ENCODE results near the gene ZXDC.

The ZXDC gene

DNA sequence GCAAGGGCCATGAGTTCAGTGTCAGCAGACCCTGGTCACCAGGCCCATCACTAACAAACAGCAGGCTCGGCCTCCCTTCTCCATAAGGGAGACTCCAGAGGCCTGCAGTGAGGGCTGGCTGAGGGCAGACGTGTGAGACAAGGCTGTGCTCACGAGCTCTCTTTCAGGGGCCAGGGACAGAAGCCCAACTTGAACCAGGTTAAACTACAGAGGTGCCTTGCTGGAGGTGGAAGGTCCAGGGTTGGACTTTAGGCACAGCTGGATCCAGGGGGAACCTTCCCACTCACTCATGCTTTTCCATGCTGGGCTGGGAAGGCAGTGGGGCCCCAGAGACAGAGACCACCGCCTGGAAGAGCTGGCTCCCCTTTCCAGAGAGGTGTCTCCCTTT is 62.0 kb downstream of the ZXDC start:
- no peak for DNase-seq

DNA sequence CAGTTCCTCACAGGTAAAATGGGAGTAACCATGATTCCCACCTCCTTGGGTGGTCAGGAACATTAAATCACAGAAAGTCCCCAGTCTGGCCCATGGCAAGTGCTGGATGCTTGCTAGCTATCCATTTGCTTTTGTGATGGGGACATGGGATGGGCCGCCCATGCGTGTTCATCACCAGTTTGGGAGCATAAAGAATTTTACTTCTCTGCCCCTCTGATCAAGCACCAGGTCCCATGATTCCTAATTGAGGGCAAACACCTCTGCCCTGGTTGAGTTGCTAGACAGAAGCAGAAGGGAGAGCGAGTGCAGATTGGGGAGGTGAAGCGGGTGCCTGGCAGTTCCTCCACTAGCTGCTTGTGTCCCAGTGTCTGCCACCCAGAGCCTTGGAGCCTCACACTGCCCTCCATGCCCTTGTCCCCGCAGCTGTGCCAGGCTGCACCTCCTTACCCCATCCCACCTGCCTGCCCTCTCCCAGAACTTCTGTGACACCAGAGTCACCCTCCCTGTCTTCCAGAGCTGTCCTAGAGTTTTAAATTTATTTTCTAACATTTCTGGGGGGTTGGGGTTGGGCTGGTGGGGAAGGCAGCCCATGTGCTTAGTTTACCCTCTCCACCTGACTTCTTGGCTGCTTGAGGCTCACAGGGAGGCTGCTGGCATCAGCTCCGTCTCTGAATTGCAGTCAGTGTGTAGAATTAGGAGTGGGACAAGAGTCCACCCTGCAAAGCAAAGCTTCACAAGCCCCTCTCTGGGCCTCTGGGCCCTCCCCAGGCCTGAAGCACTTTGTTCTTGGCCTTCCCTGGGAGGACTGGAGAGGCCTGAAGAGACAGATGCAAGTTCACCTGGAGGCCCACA is 62.6 kb downstream of the ZXDC start:
- no peak for DNase-seq

DNA sequence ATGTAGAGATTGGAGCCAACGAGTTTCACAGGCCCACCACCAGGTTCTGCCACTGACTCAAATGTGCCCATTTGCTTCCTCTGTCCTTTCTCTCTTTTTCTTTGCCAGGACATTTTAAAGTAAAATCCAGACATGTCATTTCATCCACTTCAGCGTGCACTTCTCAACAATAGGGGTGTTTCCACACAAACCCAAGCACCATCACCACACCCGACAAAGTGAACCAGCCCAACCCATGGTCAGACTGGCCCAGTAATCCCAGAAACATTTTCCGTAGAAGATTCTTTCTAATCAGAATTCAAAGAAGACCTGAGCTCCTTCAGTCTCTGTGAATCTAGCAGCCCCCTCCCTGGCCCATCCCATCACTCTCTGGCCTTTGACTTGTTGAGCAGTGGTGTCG is 67.6 kb downstream of the ZXDC start:
- DNase-seq: no peak

DNA sequence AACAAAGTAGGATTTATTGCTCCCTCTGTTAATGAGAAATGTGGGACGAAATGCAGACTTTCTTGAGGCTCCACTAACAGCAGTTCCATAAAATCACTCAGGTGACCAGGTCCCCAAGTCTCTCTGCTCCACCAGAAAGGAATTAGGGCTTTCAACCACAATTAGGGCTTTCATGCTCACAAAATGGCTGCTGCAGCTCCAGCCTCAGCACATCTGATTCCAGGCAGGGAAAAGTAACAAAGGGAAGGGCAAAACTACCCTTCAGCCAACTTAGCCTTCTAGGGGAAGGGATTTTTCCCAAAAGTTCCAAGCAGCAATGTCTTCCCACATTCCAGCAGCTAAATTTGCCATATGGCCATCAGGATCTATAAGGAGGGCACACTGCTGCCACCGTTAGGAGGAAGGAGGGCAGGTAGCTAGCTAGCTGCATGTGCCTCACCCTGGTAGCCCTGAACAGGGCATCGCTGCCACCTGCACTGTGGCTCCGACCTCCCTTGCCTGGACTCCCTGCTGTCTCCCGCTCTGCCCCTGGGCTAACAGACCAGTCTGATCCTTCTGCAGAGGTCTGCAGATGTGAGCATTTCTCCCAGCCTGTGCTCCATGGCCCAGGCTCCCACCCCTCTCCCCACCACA is 68.2 kb downstream of the ZXDC start:
- DNase-seq: no peak

DNA sequence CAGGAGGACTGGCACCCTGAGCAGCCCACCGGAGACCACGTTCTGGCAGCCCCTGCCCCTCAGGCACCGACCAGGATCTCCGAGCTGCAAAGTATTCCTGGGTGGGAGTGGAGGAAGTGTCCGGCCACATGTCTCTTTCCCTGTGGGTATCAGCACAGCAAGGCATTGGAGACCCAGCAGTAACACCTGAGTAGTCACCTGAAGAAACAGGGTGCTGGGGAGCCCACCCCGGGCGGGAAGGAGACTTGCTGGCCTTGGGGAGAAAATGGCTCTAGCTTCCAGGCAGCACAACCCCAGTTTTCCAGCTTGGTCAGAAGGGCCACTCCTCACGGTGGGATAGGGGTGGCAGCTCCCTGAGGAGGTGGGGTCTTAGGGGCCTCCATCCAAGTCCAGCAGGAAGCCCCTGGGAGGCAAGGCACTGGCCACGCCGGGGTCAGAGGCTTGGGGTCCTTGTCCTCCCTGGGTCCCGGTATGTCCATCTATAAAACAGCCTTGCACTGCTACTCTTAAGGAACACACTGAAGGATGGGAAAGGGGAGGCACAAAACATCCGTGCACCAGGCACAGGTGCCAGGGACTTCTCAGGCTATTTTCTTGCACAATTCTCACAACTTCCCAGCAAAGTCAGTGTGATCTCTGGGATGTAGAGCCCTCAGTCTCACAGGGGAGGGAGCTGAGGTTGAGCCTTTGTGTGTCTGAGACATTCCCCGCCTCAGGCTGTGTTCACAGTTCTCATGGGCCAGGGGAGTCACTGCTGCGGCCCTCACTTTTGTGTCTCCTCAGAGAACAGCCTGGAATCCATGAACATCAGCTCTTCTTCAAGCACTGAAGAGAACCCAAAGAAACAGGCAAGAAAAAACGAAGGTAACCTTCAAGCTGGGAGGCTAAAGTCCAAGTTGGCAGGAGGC is 69.0 kb downstream of the ZXDC start:
- no peak for DNase-seq

DNA sequence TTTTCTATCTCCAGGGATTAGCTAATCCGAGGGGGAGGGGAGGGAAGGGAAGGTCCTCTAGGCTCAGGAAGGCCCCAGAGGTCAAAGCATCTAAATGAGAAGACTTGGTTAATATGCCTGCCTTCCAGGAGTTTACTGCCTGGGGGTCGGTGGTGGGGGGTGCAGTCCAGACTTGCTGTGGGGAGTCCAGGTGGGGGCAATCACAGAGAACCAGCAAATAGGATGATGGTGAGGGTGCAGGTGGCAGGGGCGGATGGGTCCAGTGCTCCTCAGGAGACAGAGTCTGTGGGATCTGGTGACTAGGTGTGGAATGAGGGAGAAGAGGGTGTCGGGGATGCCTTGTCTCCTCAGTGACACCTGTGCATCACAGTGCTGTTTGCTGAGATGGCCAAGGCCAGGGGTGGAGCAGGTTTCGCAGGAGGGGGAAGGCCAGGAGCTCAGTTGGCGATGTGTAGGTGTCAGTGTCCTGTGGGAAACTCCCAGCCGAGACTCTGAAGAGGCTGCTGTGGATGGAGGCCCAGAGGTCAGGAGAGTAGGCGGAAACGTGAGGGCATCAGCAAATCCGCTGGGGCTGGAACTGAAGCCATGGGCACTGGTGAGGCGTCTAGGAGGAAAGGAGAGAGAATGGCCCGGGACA is 72.9 kb downstream of the ZXDC start:
- no peak for DNase-seq

DNA sequence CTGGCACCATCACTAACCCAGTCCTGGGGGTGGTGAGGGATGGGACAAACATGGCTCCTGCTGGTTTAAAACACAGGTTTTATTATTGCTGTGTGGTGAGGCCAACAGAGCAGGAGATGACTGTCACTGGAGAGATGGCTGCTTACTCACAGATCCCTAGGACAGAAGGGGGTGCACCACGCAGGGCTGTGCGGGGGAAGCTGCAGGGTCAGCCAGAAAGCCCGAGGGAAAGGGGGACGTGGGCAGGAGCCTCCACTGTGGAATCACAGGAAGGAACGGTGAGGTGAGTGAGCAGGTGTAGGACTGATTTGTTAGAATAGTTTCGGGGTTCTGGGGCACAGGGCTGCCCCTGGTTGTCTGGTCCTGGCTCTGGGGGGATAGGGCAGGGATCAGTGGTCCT is 73.5 kb downstream of the ZXDC start:
- no peak for DNase-seq

DNA sequence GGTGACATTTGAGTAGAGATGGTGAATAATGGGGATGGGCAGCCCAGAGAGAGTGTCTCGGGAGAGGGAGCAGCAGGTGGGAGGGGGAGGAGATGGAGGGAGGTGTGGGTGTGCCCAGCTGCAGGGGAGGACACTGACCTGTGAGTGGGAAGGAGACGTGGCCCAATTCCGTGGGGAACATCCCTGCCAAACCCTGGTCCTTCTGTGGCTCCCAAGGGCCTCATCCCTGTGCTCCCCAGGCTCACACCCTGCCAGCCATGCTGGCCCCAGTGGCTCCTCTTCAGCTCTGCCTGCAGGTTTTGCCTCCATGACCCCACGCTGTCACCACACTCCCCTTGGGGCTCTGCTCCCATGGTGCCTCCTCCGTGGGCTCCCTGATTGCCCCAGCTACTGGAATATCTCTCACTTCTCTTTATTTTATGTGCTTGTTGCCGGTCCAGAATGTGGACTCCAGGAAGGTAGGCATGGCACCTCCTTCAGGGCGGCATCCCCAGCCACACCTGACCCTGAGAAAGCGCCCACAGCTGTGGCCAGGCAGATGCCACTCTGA is 74.0 kb downstream of the ZXDC start:
- no peak for DNase-seq

DNA sequence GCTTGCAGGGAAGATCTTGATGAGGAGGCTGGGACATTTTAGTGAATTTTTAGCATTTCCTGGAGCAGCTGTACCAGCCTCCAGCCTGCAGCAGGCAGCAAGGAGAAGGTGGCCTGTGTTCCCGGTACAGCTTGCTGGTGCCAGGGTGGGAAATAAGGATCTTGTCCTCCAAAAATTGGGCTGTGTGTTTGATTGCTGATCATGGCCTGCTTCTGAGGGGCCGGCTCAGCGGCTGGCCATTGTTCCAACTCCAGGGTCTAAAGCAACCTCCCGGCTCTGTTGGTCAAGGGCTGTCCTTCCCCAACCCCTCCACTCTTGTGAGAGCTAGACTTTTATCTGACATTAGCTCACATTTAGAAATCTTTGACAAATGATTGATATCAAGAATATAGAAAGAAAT is 75.9 kb downstream of the ZXDC start:
- DNase-seq: no peak

DNA sequence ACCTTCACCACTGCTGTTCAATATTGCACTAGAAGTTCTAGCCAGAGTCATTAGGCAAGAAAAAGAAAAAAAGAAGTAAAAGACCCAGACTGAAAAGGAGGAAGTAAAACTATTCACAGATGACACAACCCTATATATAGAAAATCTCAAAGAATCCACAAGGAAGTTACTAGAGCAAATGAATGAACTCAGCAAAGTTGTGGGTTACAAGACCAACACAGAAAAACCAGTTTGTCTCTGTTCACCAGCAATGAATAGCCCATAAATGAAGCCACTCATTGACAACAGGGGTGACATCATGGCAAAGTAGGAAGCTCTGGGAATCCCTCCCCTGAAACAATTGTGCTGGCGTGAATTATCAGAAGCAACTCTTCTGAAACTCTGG is 76.3 kb downstream of the ZXDC start:
- DNase-seq: no peak

DNA sequence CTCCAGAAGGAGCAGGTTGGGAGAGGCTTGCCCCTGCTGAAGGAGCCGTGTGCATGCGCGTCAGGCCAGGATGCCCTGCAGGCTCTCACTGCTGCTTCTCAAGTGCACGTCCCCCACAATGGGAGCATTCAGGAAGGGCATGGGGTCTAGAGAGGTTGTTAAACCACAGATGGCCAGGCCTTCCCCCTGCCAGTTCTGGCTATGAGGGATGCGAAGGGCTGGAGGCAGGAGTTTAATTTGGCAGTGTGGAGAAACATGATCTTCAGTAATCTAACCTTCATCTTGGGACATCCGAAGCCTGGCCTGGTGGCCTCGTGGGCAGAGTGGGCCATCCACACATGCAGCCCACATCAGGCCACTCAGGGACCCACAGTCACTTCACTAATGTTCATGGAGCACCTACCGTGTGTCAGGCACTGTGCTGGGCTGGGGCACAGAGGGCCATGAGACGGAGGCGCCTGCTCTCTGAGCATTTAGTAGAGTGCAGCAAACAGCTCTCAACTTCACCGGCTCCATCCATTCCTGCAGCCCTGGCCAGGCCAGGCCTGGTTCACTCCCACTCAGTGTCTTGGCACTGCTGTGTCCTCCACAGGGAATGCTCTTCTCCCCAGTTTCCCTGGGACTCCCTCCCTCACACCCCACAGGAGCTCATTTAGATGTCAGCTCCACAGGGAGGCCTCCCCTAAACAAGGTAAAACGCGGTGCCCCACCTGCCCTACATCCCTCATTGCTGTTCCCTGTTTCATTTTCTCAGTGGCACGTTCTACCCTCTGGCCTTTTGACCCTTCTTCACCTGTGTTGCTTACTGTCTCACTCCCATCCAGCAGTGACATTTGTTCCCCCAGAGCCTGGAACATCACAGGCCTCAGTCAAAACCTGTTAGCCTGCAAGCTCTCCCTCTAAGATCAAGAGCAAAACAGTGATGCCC is 77.0 kb downstream of the ZXDC start:
- no peak for DNase-seq

DNA sequence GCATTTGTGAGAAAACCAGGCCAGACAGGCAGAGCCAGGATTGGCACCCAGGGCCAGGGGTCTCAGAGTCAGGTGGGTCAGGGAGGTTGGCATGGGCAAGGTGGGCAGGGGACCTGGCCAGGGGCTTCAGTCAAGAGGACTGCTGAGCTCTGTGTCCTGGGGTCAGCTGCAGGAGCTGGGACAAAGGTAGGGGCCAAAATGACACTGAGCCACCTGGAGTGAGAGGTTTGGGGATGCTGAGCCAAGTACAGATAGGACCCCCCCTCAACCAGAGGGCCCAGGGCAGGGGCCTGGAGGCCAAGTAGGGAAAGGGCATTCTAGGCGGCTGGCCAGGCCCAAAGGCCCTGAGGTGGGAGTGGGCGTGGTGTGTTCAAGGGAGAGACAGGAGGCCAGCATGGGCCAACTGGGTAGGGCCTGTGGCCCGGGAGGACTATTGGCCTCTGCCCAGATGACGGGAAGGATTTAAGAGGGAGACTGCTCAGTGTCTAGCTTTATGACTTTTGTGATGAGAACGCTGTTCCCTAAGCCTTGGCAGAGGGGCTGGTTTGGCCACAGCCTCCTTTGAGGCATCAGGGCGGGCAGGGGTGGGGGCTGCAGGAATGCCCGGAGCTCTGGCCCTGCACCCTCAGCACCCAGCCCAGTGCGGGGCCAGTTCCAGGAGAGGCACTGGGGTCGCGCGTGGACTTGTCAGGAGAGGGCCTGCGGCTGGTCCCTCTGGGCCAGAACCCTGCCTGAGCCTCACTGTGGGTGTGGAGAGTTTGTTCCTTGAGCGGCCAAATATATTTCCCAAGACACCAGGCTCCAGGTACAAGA is 77.9 kb downstream of the ZXDC start:
- no peak for DNase-seq

DNA sequence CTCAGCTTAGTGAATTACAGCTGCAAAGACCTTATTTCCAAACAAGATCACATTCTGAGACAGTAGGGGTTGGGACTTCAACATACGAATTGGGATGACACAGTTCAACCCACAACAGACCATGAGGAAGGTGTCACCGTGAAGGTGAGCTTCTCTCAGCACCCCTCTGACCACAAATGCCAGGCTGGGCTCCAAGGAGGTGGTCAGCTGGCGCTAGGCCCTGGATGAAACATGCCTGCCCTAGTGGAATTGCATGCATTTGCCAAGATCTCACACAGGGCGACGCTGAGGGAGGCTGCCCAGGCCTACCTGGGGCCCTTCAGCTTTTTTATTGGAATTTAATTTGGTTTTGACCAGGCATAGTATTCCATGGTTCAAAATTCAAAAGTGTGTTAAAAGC is 79.2 kb downstream of the ZXDC start:
- DNase-seq: no peak

DNA sequence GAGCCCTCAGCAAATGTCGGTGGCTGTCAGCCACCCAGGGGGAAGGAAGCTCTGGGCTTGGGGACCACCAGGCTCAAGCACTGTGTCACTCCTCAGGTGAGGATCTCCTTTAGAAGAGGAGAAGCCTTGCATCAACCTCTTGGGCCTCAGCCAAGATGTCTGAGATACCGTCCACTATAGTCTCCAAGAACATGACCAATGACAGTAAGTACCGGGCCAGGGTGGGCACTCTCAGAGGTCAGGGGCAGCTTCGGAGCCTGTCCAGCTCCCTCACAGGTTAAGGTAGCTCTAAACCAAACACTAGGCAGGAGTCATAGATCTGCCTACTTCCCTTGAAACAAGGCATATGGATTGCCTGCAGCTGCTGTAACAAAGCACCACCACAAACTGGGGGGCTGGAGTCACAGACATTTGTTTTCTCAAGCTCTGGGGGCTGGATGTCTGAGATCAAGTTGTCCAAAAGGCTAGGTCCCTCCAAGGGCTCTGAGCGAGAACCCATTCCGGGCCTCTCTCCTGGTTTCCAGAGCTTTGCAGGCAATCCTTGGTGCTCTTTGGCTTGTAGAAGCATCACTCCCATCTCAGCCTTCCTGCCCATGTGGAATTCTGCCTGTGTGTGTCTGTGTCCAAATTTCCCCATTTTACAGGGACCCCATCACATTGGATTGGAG is 79.7 kb downstream of the ZXDC start:
- no peak for DNase-seq

DNA sequence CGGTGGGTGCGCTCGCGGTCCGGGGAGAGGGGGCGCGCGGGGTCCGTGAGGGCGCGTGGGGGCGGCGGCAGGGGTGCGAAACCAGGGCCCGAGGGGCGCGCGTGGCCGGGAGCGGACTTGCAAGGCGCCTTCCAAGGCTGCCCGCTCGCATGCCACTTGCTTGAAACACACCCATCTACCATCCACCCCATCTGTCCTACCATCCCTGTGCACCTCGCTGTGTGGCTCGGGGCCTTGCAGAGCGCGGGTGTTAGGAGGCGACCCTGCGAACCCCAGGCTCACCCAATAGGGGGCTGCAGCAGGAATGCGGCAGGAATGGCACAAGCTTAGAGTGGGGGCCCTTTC is 80.7 kb downstream of the ZXDC start:
- no peak for DNase-seq

DNA sequence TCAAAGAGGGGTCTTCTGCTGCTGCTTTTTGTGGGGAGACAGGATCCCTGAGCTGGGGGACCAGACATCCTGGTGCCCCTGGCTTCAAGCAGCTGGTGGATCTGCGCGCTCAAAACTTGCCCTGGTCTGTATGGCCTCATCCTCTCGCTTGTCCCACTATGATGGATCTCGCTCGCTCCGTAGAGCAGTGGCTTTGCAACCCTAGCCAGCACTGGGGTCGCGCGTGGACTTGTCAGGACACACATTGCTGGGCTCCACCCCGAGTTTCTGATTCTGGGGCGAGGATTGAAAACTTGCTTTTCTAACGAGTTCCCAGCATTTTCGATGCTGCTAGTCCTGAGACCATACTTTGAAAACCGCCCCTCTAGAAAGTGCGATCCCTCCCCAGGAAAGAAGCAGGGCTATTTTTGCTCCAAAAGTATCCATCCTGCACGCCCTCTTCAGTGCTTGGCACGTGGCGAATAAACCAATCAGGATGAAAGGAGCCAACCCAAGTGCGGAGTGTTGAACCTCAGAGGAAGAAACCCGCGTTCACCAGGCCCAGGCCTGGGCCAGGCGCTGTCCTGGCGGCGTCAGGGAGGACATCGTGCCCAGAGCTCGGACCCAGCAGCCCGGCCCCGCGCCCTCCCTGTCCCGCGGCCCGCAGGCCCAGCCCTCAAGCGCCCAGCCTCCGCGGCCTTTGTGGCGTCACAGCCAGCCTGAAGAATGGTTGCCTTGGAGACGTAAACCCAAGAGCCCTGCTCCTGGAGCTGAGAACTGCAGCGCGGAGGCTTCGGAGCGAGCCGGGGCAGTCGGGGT is 81.3 kb downstream of the ZXDC start, which contains the start of gene CFAP100:
TSS of gene CFAP100 (plus strand) at position 731 of the 798 bp plus-strand sequence. CDS start 1,092 bp downstream, outside the sequence.
- no peak for DNase-seq

DNA sequence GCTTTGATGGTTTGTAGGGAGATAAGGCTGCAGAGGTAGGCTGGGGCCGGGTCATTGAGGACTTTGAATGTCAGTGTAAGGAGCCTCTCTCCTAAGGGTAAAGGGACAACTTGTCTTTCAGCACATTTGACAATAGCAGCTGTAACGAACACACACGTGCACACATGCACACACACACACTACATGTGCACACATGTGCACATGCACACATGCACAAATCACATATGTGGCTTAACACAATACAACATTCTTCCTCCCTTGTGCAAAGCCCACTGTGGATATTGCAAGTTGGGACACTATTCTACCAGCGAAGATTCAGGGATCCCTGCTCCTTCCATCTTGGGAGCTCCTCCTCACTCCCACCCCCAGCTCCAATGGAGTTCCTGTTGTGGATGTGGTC is 82.1 kb downstream of the ZXDC start:
- DNase-seq: no peak

DNA sequence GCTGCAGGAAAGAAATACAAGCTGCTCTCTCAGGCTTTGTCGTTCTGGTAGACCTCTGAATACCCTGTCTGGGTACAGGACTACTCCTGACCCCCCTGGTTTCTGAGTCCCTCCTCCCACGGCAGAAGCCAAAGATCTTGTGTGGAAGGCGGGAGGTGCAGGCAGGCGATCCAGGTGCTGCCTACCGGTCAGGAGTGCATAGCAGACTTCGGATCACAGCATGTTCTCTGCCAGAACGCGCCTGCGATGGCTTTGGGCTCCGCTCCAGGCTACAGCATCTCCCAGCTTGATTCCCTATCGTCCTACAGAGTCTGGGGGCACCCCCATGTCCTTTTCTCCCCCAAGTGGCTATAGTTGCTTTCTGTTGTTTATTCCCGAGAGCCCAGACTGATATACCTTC is 83.4 kb downstream of the ZXDC start:
- DNase-seq: no peak

DNA sequence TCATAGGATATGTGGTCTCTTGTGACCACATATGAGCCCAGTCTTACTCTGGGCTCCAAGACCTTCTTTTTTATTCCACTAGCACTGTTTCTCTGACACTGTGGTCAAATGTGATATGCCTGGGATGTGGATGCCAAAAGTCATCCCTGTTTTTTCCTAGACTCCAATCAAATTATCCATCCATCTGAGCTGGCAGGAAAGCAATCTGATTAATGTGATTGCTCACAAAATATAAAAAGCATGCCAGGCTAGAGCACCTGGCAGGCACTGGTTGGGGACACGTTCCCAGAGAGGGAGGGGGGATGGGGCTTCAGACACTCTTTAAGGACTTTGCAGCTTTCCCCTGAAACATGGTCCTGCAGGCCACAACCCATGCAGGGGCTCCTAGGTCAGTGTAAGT is 84.1 kb downstream of the ZXDC start:
- DNase-seq: no peak
